GM12878 (cell line): ENCODE results near the gene AOPEP. TPM values are rescaled to one million over a fixed set of nuclear protein-coding genes. Genes with fewer than 3 reads are reported as not detected.

Experiments used
- ATAC-seq: fragments of 200-7000 bp; cut with Tn5 transposase; 3 replicates; pipeline ENCODE4 v1.9.1; 2020; ENCODE audit warnings: mild to moderate bottlenecking, moderate library complexity
- BruUV-seq: library from RNA; stranded (reverse); fragments of 400-500 nt; replicated peaks from 2 replicates; lab custom pipeline; 2021; lab: Mats Ljungman, UMichigan
- CTCF ChIA-PET: fragments of 300-600 bp; sonication (Branson Sonifier 250); formaldehyde crosslinking; extraction: SDS; loops from one replicate; lab custom pipeline; 2021; ENCODE audit warnings: inconsistent platforms; lab: Yijun Ruan, JAX
- POLR2A ChIA-PET: fragments of 350-600 bp; formaldehyde crosslinking; extraction: SDS; loops from one replicate; lab custom pipeline; 2021; ENCODE audit warnings: inconsistent platforms; lab: Charles Lee
- RAD21 ChIA-PET: fragments of 300-600 bp; sonication (Branson Sonifier 250); formaldehyde crosslinking; loops from one replicate; lab custom pipeline; 2023; ENCODE audit warnings: antibody characterized with exemption; ENCODE audit not compliant: unreplicated experiment; lab: Charles Lee
- SMC1A ChIA-PET: fragments of 300-600 bp; sonication (Branson Sonifier 250); formaldehyde crosslinking; loops from one replicate; lab custom pipeline; 2023; ENCODE audit not compliant: unreplicated experiment, uncharacterized antibody; lab: Charles Lee
- DNase-seq: peaks from one replicate; pipeline ENCODE4 v3.0.0-alpha.2; 2011; ENCODE audit warnings: low read depth, low spot score
- FAIRE-seq: peaks from 3 replicates; lab custom pipeline; 2011; peaks lifted over from hg19 to GRCh38; lab: Jason Lieb, UNC
- H2AFZ ChIP-seq: 2 replicates; pipeline ENCODE4 v1.6.0; 2011; ENCODE audit warnings: low read depth, low read length, control low read depth; ENCODE audit not compliant: control insufficient read depth
- H3K27ac ChIP-seq: 2 replicates; pipeline ENCODE4 v1.5.1; 2011; ENCODE audit warnings: control low read depth; ENCODE audit not compliant: control insufficient read depth, insufficient read depth
- H3K27me3 ChIP-seq, 2 experiments: replicated peaks in 1 of 2; 2 replicates each; pipeline versions ENCODE4 v1.6.0 to v1.6.1; 2011; ENCODE audit warnings: low read length in 1 of 2; ENCODE audit not compliant: control insufficient read depth in 2 of 2, insufficient read depth in 2 of 2
- H3K36me3 ChIP-seq, 2 experiments: 2 replicates each; pipeline ENCODE4 v1.5.1; 2011; ENCODE audit warnings: low read length in 1 of 2; ENCODE audit not compliant: control insufficient read depth in 2 of 2, insufficient read depth in 2 of 2
- H3K4me1 ChIP-seq: 2 replicates; pipeline ENCODE4 v1.6.1; 2011; ENCODE audit warnings: mild to moderate bottlenecking, low read length, moderate library complexity, mixed read lengths; ENCODE audit not compliant: control insufficient read depth, insufficient read depth
- H3K4me2 ChIP-seq: 2 replicates; pipeline ENCODE4 v1.6.0; 2011; ENCODE audit warnings: control low read depth; ENCODE audit not compliant: control insufficient read depth, insufficient read depth
- H3K4me3 ChIP-seq: fragments of 200-600 bp; sonication (generic); 2 replicates; pipeline ENCODE4 v1.5.1; 2016
- H3K79me2 ChIP-seq: 2 replicates; pipeline ENCODE4 v1.6.0; 2011; ENCODE audit warnings: low read length; ENCODE audit not compliant: control insufficient read depth, insufficient read depth
- H3K9ac ChIP-seq: 2 replicates; pipeline ENCODE4 v1.8.0; 2011; ENCODE audit warnings: low read length, control low read depth, mixed read lengths; ENCODE audit not compliant: control insufficient read depth, insufficient read depth
- H3K9me3 ChIP-seq: replicated peaks from 3 replicates; pipeline ENCODE4 v1.5.1; 2011; ENCODE audit warnings: mild to moderate bottlenecking, low read length; ENCODE audit not compliant: control insufficient read depth, insufficient read depth
- H4K20me1 ChIP-seq: 2 replicates; pipeline ENCODE4 v1.6.0; 2011; ENCODE audit not compliant: control insufficient read depth, insufficient read depth
- BACH1 ChIP-seq: fragments of 450-650 bp; IDR thresholded peaks from 2 replicates; pipeline ENCODE4 v1.6.1; 2017; ENCODE audit warnings: mild to moderate bottlenecking, borderline replicate concordance
- BCL11A ChIP-seq: IDR thresholded peaks from 2 replicates; pipeline ENCODE4 v1.6.1; 2011; ENCODE audit warnings: low read depth, low read length
- BRCA1 ChIP-seq: IDR thresholded peaks from 2 replicates; pipeline ENCODE4 v1.6.1; 2011; ENCODE audit warnings: low read depth, low read length, improper control_type of control experiment
- CBX5 ChIP-seq: sonication (generic); IDR thresholded peaks from 2 replicates; pipeline ENCODE4 v1.6.1; 2016; ENCODE audit warnings: low read depth, moderate library complexity, mild to moderate bottlenecking, inconsistent platforms
- EED ChIP-seq: sonication (generic); IDR thresholded peaks from 2 replicates; pipeline ENCODE4 v1.6.1; 2016; ENCODE audit warnings: antibody characterized with exemption, low read depth
- ETV6 ChIP-seq, 2 experiments: fragments of 450-650 bp in 1 of 2; IDR thresholded peaks in 1 of 2; conservative IDR thresholded peaks in 1 of 2; 2 replicates each; pipeline ENCODE4 v1.6.1; 2014; ENCODE audit warnings: antibody characterized with exemption in 1 of 2, borderline replicate concordance in 1 of 2, low read depth in 1 of 2, mild to moderate bottlenecking in 1 of 2, moderate library complexity in 1 of 2
- EZH2 ChIP-seq: IDR thresholded peaks from 2 replicates; pipeline ENCODE4 v1.6.1; 2012; ENCODE audit warnings: low read depth, mild to moderate bottlenecking, control low read depth, inconsistent platforms, low read length, borderline replicate concordance; ENCODE audit not compliant: control insufficient read depth
- IKZF2 ChIP-seq, 2 experiments: fragments of 450-650 bp; IDR thresholded peaks; 2 replicates each; pipeline ENCODE4 v1.6.1; 2017; ENCODE audit warnings: mild to moderate bottlenecking in 2 of 2, moderate library complexity in 2 of 2
- IRF4 ChIP-seq: IDR thresholded peaks from 2 replicates; pipeline ENCODE4 v1.6.1; 2011; ENCODE audit warnings: low read depth, low read length
- KLF5 ChIP-seq: fragments of 450-650 bp; IDR thresholded peaks from 2 replicates; pipeline ENCODE4 v1.6.1; 2014; ENCODE audit warnings: mild to moderate bottlenecking; ENCODE audit not compliant: partially characterized antibody
- MYB ChIP-seq: fragments of 150-350 bp; IDR thresholded peaks from 2 replicates; pipeline ENCODE4 v1.6.1; 2014; ENCODE audit warnings: mild to moderate bottlenecking, low read depth, low read length, borderline replicate concordance
- NR2C2 ChIP-seq: IDR thresholded peaks from 2 replicates; pipeline ENCODE4 v1.6.1; 2011; ENCODE audit warnings: borderline replicate concordance, low read depth; ENCODE audit not compliant: control insufficient read depth, insufficient read length
- POLR2AphosphoS2 ChIP-seq: IDR thresholded peaks from 2 replicates; pipeline ENCODE4 v1.6.1; 2011; ENCODE audit warnings: low read depth, mild to moderate bottlenecking, low read length, improper control_type of control experiment, moderate library complexity
- SP1 ChIP-seq: IDR thresholded peaks from one replicate; pipeline ENCODE4 v1.6.1; 2011; ENCODE audit warnings: low read depth, low read length
- TCF7 ChIP-seq: IDR thresholded peaks from 2 replicates; pipeline ENCODE4 v1.6.1; 2014; ENCODE audit warnings: antibody characterized with exemption, borderline replicate concordance
- YY1 ChIP-seq: IDR thresholded peaks from 2 replicates; pipeline ENCODE4 v1.6.1; 2011; ENCODE audit warnings: low read depth, mild to moderate bottlenecking, low read length
- ZBED1 ChIP-seq: IDR thresholded peaks from 2 replicates; pipeline ENCODE4 v1.6.1; 2016; ENCODE audit warnings: borderline replicate concordance
- ZNF622 ChIP-seq: fragments of 450-650 bp; IDR thresholded peaks from 2 replicates; pipeline ENCODE4 v1.6.1; 2017; ENCODE audit warnings: mild to moderate bottlenecking, inconsistent platforms
- WGBS: methylation state at CpG from one replicate; pipeline ENCODE4 v1.1.6; 2016; ENCODE audit warnings: low lambda C conversion rate; ENCODE audit not compliant: insufficient replicate concordance, insufficient coverage; ENCODE audit errors: missing lambda C conversion rate; 5-methylcytosine and 5-hydroxymethylcytosine counted together
- in situ Hi-C: fragments of 300-500 bp; cut with MboI; formaldehyde crosslinking; loops from 9 replicates; pipeline ENCODE4 v1.14.3; 2018; ENCODE audit warnings: mixed read lengths
- intact Hi-C: fragments of 100-400 bp; cut with micrococcal nuclease; formaldehyde crosslinking; loops from one replicate; pipeline ENCODE4 v1.14.2; 2022; ENCODE audit not compliant: unreplicated experiment
- polyA plus RNA-seq, 11 experiments: library from polyadenylated mRNA; depleted of rRNA in 4 of 11; unstranded in 6 of 11; stranded (reverse) in 5 of 11; fragments of >200 nt; fragmentation: Nextera tagmentation in 4 of 11; fragmentation: Illumina TruSeq in 1 of 11; extraction: Ambion mirVana in 4 of 11; extraction: Trizol in 1 of 11; gene quantifications; 1 replicate in 1 of 11; 2 replicates in 10 of 11; pipeline versions ENCODE4 v1.2.1 to v1.2.3, GENCODE V29; 2011 to 2016; ENCODE audit warnings: inconsistent platforms in 2 of 11, missing spikeins in 2 of 11, low read depth in 1 of 11
- total RNA-seq, 4 experiments: library from RNA; depleted of rRNA in 3 of 4; stranded (reverse); fragments of >200 nt in 3 of 4; fragmentation: Illumina TruSeq in 1 of 4; extraction: Trizol in 1 of 4; gene quantifications; 2 replicates each; pipeline versions ENCODE4 v1.2.1 to v1.2.3, GENCODE V29; 2013 to 2021
- TF ChIP-seq, protein P1 (sequence below): fragments of 450-650 bp; IDR thresholded peaks from 2 replicates; pipeline ENCODE4 v1.6.1; 2017; ENCODE audit warnings: low read depth, mild to moderate bottlenecking, moderate library complexity
- TF ChIP-seq, protein P2 (sequence below): fragments of 450-650 bp; conservative IDR thresholded peaks from 2 replicates; pipeline ENCODE4 v1.6.1; 2017; ENCODE audit warnings: mild to moderate bottlenecking, moderate library complexity

The AOPEP gene
- total and polyA plus RNA-seq, 10 of the 15 experiments (the other 5 are each of a cell fraction or from before 2014, with no cell fraction given) = 2.3 to 16.9 (median 10.1) TPM

DNA sequence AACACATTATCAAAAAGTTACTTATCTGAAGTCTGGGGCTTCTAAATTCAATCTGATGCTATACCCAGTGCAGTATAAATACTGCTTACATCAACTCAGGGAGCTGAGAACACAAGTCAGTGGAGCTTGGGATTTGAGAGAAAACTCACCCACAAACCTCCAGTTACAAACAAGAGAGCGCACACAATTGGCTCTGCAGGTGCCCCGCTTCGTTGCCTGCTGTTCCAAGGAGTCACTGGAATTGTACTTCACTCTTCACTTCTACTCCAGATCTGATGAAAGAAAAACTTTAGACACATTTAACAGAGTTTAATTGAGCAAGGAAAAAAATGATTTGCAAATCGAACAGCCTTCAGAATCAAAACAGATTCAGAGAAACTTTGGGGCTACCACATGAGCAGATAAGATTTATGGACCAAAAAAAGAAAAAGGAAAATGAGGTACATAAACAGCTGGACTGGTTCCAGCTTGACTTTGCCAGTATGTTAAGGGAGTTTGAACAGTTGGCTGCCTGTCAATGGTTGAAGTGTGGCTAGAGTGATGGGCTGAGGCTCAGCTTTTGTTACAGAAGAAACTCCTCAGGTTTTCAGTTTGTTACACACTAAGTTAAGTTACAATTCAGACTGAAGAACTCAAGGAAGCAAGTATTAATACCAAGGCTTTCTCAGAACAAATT lies 156.6 kb downstream of the AOPEP start:
- intact Hi-C loops = no loop called here
- ChIA-PET RAD21 (interaction anchor here (1.5 to 1.8 kb wide), 2 partner anchors 79 to 202 kb away, joined by 4 to 6 read pairs; no protein-coding TSS in a partner anchor), CTCF (interaction anchor here (0.8 to 1.1 kb wide), 2 partner anchors 11 to 202 kb away, joined by 3 read pairs; no protein-coding TSS in a partner anchor)
- BruUV-seq = no TSS peak
- FAIRE-seq (peak; percentile 38), ATAC-seq (no peak), DNase-seq (no peak)
- in situ Hi-C loops = no loop called here
- H3K27me3 ChIP-seq = no peaks in the 10 kb centered on the region
- H3K9me3 ChIP-seq = peaks cover 5% of the 10 kb centered on the region; the same call in 2 of the 3 replicates
- H3K9ac ChIP-seq = no peak overlapping the region
- no peak overlapping the region for H3K27ac ChIP-seq
- H2AFZ ChIP-seq = no peak overlapping the region
- no peaks in the 10 kb centered on the region for H3K36me3 ChIP-seq
- no peak overlapping the region for H3K4me3 ChIP-seq
- no peak overlapping the region for H3K4me2 ChIP-seq
- peaks cover 18% of the 10 kb centered on the region for H3K4me1 ChIP-seq
- no peaks in the 10 kb centered on the region for H3K79me2 ChIP-seq
- no peaks in the 10 kb centered on the region for H4K20me1 ChIP-seq
- TF ChIP-seq MYB (no peak), ZNF622 (no peak), EED (no peak), KLF5 (no peak), IKZF2 (IDR thresholded peaks at IDR 0.05) (no peak), SP1 (no peak), IRF4 (no peak), CBX5 (no peak), EZH2 (no peak), YY1 (no peak), ZBED1 (no peak), NR2C2 (no peak), POLR2AphosphoS2 (no peak), BACH1 (no peak), BRCA1 (no peak), BCL11A (no peak), ETV6 (conservative IDR thresholded peaks at IDR 0.05 in 1 of 2, IDR thresholded peaks at IDR 0.05 in 1 of 2; ENCODE audit: borderline replicate concordance in 1 of 2, low read depth in 1 of 2) (no peak), TCF7 (no peak)
- TF ChIP-seq, protein P1, sequence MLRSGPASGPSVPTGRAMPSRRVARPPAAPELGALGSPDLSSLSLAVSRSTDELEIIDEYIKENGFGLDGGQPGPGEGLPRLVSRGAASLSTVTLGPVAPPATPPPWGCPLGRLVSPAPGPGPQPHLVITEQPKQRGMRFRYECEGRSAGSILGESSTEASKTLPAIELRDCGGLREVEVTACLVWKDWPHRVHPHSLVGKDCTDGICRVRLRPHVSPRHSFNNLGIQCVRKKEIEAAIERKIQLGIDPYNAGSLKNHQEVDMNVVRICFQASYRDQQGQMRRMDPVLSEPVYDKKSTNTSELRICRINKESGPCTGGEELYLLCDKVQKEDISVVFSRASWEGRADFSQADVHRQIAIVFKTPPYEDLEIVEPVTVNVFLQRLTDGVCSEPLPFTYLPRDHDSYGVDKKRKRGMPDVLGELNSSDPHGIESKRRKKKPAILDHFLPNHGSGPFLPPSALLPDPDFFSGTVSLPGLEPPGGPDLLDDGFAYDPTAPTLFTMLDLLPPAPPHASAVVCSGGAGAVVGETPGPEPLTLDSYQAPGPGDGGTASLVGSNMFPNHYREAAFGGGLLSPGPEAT = no peak
- TF ChIP-seq, protein P2, sequence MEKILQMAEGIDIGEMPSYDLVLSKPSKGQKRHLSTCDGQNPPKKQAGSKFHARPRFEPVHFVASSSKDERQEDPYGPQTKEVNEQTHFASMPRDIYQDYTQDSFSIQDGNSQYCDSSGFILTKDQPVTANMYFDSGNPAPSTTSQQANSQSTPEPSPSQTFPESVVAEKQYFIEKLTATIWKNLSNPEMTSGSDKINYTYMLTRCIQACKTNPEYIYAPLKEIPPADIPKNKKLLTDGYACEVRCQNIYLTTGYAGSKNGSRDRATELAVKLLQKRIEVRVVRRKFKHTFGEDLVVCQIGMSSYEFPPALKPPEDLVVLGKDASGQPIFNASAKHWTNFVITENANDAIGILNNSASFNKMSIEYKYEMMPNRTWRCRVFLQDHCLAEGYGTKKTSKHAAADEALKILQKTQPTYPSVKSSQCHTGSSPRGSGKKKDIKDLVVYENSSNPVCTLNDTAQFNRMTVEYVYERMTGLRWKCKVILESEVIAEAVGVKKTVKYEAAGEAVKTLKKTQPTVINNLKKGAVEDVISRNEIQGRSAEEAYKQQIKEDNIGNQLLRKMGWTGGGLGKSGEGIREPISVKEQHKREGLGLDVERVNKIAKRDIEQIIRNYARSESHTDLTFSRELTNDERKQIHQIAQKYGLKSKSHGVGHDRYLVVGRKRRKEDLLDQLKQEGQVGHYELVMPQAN = no peak
- TF ChIP-seq, all 136 proteins: peak for 0
- POLR2A ChIA-PET = no interaction called here
- 81% methylated on average over 4 of the region's 4 CpGs for WGBS
- SMC1A ChIA-PET = interaction anchor here (0.7 to 1.8 kb wide), 3 partner anchors 14 to 28 kb away, joined by 3 to 4 read pairs (median 4); no protein-coding TSS in a partner anchor
